Adrenal gland (tissue), 5 donors: Measurements from ENCODE around the gene ACVR1.

Source experiments
- CTCF ChIP-seq, 6 experiments: fragments of 450-650 bp in 4 of 6; fragments of 200-600 bp in 2 of 6; sonication (generic) in 1 of 6; IDR thresholded peaks; 1 replicate in 5 of 6; 2 replicates in 1 of 6; pipeline versions ENCODE4 v1.5.1 to v1.8.0; 2016 to 2021; ENCODE audit warnings: antibody characterized with exemption in 6 of 6, mild to moderate bottlenecking in 2 of 6, moderate library complexity in 1 of 6
- POLR2A ChIP-seq, 2 donors: fragments of 450-650 bp; IDR thresholded peaks; one replicate each; pipeline ENCODE4 v1.6.1; 2017; ENCODE audit warnings: antibody characterized with exemption in 2 of 2, mild to moderate bottlenecking in 2 of 2, moderate library complexity in 1 of 2
- donor health status: DM: no; HTN: no; CAD: no.

GRCh38 chr2:157877761-157878400, 1.8 kb upstream of the ACVR1 start:
- no peak for TF ChIP-seq POLR2A (IDR thresholded peaks at IDR 0.05)
- TF ChIP-seq CTCF (IDR thresholded peaks at IDR 0.05), result no peak
